Measurements from ENCODE around the gene RNF149.

DNA sequence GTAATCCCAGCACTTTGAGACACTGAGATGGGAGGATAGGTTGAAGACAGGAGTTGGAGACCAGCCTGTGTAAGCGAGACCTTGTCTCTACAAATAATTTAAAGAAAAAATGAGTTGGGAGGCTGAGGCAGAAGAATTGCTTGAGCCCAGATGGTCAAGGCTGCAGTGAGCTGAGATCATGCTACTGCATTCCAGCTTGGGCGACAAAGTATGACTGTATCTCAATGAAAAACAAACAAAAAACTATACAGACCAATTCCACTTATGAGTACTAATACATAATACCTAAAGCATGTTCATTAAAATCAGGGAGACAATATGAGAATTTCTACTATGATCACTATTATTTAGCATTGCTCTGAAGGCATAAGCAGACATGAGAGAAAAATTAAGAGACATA lies 12.6 kb downstream of the RNF149 start:
- no peak for TF ChIP-seq CTCF (conservative IDR thresholded peaks at IDR 0.05 in 1 of 2, IDR thresholded peaks at IDR 0.05 in 1 of 2; ENCODE audit: low read depth in 1 of 2, low read length in 2 of 2)
- no peak for TF ChIP-seq EZH2 (IDR thresholded peaks at IDR 0.05; ENCODE audit: low read length, missing control alignments)
